Activated CD4-positive, CD25-positive, alpha-beta regulatory T cell (primary cell): ENCODE data around the gene RHBDF1.

Source experiments
- DNase-seq, 4 experiments: peaks; one replicate each; lab custom pipeline; 2025; lab: John Stamatoyannopoulos, UW

Gene RHBDF1

GRCh38 chr16:72561-73548, at the start of gene RHBDF1:
TSS of gene RHBDF1 (minus strand) at chr16:72631. CDS start at chr16:65015, 7,616 bp downstream.
- DNase-seq, result no peak

- no peak for DNase-seq
Measured at GRCh38 chr16:120756-121155, 48.3 kb upstream of the RHBDF1 start.

GRCh38 chr16:119835-120491, 47.5 kb upstream of the RHBDF1 start:
- no peak for DNase-seq

- no peak for DNase-seq
Measured at GRCh38 chr16:119295-119694, 46.9 kb upstream of the RHBDF1 start.

- DNase-seq, result no peak
Measured at GRCh38 chr16:118857-119256, 46.4 kb upstream of the RHBDF1 start.

GRCh38 chr16:117379-118365, 45.2 kb upstream of the RHBDF1 start:
- peak; percentile 36 to 41 (median 39) for DNase-seq

- DNase-seq, result no peak
Measured at GRCh38 chr16:116015-116414, 43.6 kb upstream of the RHBDF1 start.

- no peak for DNase-seq
Measured at GRCh38 chr16:114327-114726, 41.9 kb upstream of the RHBDF1 start.

GRCh38 chr16:112153-112840, 39.9 kb upstream of the RHBDF1 start:
- DNase-seq, result no peak

GRCh38 chr16:106623-107324, 34.3 kb upstream of the RHBDF1 start:
- peak in 3 of 4 experiments; percentile 8 to 25 (median 17) for DNase-seq

GRCh38 chr16:105521-105920, 33.1 kb upstream of the RHBDF1 start:
- no peak for DNase-seq

GRCh38 chr16:104928-105327, 32.5 kb upstream of the RHBDF1 start:
- DNase-seq, result no peak

GRCh38 chr16:104355-104754, 31.9 kb upstream of the RHBDF1 start:
- no peak for DNase-seq

- no peak for DNase-seq
Measured at GRCh38 chr16:102060-102855, 29.8 kb upstream of the RHBDF1 start.

- DNase-seq, result no peak
Measured at GRCh38 chr16:101586-101985, 29.2 kb upstream of the RHBDF1 start.

- no peak for DNase-seq
Measured at GRCh38 chr16:100989-101388, 28.6 kb upstream of the RHBDF1 start.

- no peak for DNase-seq
Measured at GRCh38 chr16:97822-98221, 25.4 kb upstream of the RHBDF1 start.

- peak; percentile 75 to 83 (median 80) for DNase-seq
Measured at GRCh38 chr16:96935-97381, 24.5 kb upstream of the RHBDF1 start.

GRCh38 chr16:94918-95265, 22.5 kb upstream of the RHBDF1 start:
- DNase-seq, result no peak
